ENCODE measurements around the gene PDE3A. TPM values are rescaled to one million over a fixed set of nuclear protein-coding genes. Genes with fewer than 3 reads are reported as not detected.

PDE3A gene
- total RNA-seq, 1 experiment from 2014 or later: 0.80 TPM

DNA sequence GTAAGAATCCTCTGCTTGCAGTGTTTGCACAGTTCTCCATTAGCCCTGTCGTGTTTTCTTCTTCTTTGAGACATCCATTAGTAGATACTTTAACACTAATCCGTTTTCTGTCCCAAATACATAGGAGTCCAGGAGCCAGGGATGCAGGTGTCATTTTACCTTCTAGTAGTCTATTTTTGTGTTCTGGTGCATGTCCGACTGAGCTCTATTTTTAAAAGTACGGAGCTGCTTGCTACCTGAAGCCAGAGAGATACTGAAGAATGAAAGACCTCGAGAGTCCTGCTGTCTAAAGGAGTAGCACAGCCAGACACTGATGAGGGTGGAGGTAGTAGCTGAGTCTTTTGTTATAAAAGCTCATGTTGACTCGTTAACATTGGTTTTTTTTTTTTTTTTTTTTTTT lies 31.7 kb downstream of the PDE3A start:
- H3K36me3 ChIP-seq (ENCODE audit: insufficient read depth, low read length, poor library complexity, severe bottlenecking): no peaks in the 10 kb centered on the region
- TF ChIP-seq CTCF (conservative IDR thresholded peaks at IDR 0.05; ENCODE audit: low read depth, low read length) (no peak), EZH2 (IDR thresholded peaks at IDR 0.05; ENCODE audit: borderline replicate concordance, low read depth, low read length, poor library complexity, severe bottlenecking) (no peak)
- BruUV-seq (replicated peaks): no TSS peak
- no peaks in the 10 kb centered on the region for H3K4me1 ChIP-seq (ENCODE audit: insufficient read depth, low read length, poor library complexity, severe bottlenecking)
- intact Hi-C loops (cut with micrococcal nuclease; ENCODE audit: unreplicated experiment): no loop called here
- H3K9me3 ChIP-seq (ENCODE audit: low read depth, low read length, poor library complexity, severe bottlenecking): no peaks in the 10 kb centered on the region
- no peak for DNase-seq (ENCODE audit: low spot score)
- ChIA-PET POLR2A (ENCODE audit: low non-redundant PET) (no interaction called here), CTCF (no interaction called here)
- H3K27me3 ChIP-seq (replicated peaks; ENCODE audit: insufficient read depth, low read depth, low read length, poor library complexity): peaks cover 10% of the 10 kb centered on the region
- H3K27ac ChIP-seq (ENCODE audit: low read depth, low read length, poor library complexity, severe bottlenecking): no peak overlapping the region
- no peak overlapping the region for H3K4me3 ChIP-seq (ENCODE audit: low read depth, low read length, poor library complexity, severe bottlenecking)

- Histone ChIP-seq H3K36me3 (ENCODE audit: insufficient read depth, low read length, poor library complexity, severe bottlenecking) (no peaks in the 10 kb centered on the region), H3K4me1 (ENCODE audit: insufficient read depth, low read length, poor library complexity, severe bottlenecking) (no peaks in the 10 kb centered on the region), H3K4me3 (ENCODE audit: low read depth, low read length, poor library complexity, severe bottlenecking) (no peak overlapping the region), H3K9me3 (ENCODE audit: low read depth, low read length, poor library complexity, severe bottlenecking) (no peaks in the 10 kb centered on the region), H3K27ac (ENCODE audit: low read depth, low read length, poor library complexity, severe bottlenecking) (no peak overlapping the region), H3K27me3 (replicated peaks; ENCODE audit: insufficient read depth, low read depth, low read length, poor library complexity) (no peaks in the 10 kb centered on the region)
- no peak for DNase-seq (ENCODE audit: low spot score)
- ChIA-PET CTCF (no interaction called here), POLR2A (ENCODE audit: low non-redundant PET) (no interaction called here)
- intact Hi-C loops (cut with micrococcal nuclease; ENCODE audit: unreplicated experiment): no loop called here
- TF ChIP-seq EZH2 (IDR thresholded peaks at IDR 0.05; ENCODE audit: borderline replicate concordance, low read depth, low read length, poor library complexity, severe bottlenecking) (no peak), CTCF (conservative IDR thresholded peaks at IDR 0.05; ENCODE audit: low read depth, low read length) (no peak)
- BruUV-seq (replicated peaks): no TSS peak
These were observed 34.9 kb downstream of the PDE3A start for GRCh38 chr12:20403230-20403629.

GRCh38 chr12:20404576-20405346 lies 36.4 kb downstream of the PDE3A start:
- H3K36me3 ChIP-seq (ENCODE audit: insufficient read depth, low read length, poor library complexity, severe bottlenecking): no peaks in the 10 kb centered on the region
- H3K27ac ChIP-seq (ENCODE audit: low read depth, low read length, poor library complexity, severe bottlenecking): no peak overlapping the region
- TF ChIP-seq EZH2 (IDR thresholded peaks at IDR 0.05; ENCODE audit: borderline replicate concordance, low read depth, low read length, poor library complexity, severe bottlenecking) (no peak), CTCF (conservative IDR thresholded peaks at IDR 0.05; ENCODE audit: low read depth, low read length) (no peak)
- BruUV-seq (replicated peaks): no TSS peak
- no peaks in the 10 kb centered on the region for H3K9me3 ChIP-seq (ENCODE audit: low read depth, low read length, poor library complexity, severe bottlenecking)
- CTCF ChIA-PET: no interaction called here
- no peaks in the 10 kb centered on the region for H3K4me1 ChIP-seq (ENCODE audit: insufficient read depth, low read length, poor library complexity, severe bottlenecking)
- H3K4me3 ChIP-seq (ENCODE audit: low read depth, low read length, poor library complexity, severe bottlenecking): no peak overlapping the region
- POLR2A ChIA-PET (ENCODE audit: low non-redundant PET): no interaction called here
- intact Hi-C loops (cut with micrococcal nuclease; ENCODE audit: unreplicated experiment): no loop called here
- H3K27me3 ChIP-seq (replicated peaks; ENCODE audit: insufficient read depth, low read depth, low read length, poor library complexity): no peaks in the 10 kb centered on the region
- peak; percentile 17 for DNase-seq (ENCODE audit: low spot score)
